Embryonic facial prominence (tissue), 1 donor: ENCODE data around the gene WDR33.
"Not testable (repeated sequence)": the region's sequence is repeated elsewhere in the genome, so short reads cannot be mapped to it uniquely, and the experiment has no call there.

Experiments used
- DNase-seq: peaks from one replicate; pipeline ENCODE4 v3.0.0-alpha.2; 2016; ENCODE audit errors: extremely low spot score

The WDR33 gene

DNA sequence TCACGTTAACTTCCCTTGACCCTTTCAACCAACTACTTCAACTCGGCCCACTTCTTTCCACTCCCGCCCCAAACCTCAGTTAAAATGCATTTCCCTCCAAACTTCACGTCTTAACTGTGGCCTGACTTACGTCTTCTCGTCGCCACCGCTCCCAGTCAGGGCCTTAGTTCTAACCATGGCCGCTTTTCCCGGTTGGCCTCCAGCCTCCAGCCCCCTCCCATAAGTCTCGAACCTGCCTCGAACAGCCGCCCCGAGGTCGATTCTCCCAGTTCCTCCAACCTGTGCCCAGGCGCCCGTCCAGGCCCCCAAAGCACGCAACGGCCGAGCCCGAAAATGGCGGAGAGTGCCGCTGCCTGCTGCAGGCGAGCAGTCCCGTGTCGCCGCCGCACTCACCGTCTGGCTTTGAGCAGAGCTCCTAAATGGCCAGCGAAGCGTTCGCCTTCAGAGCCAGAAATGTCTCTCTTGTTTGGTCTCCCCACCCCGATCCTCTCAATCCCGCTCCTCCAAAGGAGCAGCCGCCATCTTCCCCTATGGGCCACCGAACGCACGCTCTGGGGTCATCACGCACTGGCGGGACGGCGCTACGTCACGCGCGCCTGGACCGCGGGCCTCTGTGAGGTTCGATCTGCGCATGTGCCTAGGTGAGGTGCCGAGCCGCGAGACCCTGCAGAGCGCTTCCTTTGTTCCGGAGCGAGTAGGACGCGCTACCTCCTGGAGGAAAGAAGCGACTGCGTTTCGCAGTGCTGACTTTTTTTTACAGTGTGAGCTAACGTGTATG, at the start of gene WDR33:
Gene WDR33, minus strand, starts transcription at position 553 of the 778 bp plus-strand sequence. CDS start 40,190 bp downstream, outside the sequence.
- peak; percentile 85 for DNase-seq

DNA sequence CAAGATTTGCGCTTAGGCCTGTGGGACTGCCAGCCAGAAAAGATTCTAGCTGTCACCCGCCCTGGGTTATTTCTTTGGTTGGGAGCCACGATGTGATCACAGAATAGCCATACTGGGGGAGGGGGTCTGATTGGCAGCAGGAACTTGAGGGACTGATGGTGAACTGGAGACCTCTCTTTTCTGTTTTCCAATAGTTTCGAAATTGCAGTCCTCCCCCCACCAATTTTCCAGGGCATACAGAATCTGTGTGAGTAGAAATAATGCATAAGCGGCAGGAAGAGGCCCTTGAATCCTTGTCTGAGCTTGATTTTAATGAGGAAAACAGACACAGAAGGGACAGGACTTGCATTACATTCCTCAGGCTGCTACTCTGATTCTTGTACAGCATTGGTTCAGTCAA, 49.2 kb upstream of the WDR33 start:
- no peak for DNase-seq

DNA sequence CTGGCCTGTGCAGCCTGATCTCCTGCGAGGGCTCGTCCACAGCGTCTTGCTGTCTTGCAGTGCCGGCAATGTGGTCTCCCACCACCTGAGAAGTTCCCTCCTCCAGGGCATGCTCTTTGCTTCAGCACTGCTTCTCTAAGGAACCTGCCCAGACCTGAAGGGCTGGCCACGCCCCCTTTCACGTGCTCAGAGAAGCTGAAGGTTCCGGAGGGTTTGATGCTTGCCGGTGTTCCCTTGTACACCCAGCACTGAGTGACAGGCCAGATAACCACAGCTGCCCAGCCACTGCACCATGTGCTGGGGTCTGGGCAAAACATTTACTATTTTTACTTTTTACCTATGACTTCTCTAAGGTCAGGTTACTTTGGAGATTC, 48.7 kb upstream of the WDR33 start:
- DNase-seq, result peak; percentile 43

DNA sequence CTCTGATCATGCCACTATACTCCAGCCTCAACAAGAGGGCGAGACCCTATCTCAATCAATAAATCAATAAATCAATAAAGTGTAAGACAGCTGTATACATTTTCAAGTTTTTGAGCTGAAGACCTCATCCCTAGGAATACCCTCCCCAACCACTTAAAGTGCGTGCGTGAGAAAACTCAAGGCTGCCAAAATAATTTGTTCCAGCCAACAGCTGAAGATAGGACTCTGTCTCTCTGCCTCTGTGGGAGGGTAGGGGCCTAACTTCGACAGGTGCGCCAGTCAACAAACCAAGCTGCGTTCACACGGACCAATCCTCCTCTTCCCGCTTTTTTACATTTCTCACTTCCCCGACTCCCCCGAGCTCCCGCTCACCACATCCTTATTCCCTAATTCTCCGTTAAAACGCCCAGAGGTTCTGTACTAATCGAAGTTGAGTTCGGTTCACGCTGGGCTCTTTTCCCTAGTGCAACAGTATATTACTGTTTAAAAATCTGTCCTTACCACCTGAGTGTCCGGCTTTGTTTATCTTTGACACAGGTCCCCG, 46.4 kb upstream of the WDR33 start:
- no peak for DNase-seq

DNA sequence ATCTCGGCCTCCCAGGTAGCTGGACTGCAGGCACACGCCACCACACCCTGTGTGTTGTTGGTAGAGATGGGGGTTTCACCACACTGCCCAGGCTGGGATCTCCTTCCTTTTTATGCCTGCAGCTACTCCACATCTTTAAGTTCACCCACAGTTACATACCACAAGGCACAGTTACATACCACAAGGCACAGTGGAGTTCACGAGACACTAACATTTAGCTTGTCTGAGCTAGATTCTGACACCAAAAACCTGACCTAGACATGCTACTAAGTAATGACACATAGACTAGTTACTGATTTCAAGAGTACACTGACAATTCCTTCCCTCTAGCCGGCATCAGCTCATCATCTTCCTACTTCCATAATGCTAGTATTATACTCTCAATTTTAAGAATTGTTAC, 42.7 kb upstream of the WDR33 start:
- no peak for DNase-seq

DNA sequence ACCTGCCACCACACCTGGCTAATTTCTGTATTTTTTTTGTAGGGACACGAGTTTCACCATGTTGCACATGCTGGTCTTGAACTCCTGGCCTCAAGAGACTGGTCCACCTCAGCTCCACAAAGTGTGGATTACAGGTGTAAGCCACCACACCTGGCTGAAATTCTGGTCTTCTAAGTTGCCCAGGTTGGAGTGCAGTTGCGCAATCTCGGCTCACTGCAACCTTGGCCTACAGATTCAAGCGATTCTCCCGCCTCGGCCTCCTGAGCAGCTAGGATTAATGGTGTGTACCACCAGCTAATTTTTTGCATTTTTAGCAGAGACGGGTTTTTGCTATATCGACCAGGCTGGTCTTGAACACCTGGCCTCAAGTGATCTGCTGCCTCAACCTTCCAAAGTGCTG, 41.4 kb upstream of the WDR33 start:
- DNase-seq, result no peak

DNA sequence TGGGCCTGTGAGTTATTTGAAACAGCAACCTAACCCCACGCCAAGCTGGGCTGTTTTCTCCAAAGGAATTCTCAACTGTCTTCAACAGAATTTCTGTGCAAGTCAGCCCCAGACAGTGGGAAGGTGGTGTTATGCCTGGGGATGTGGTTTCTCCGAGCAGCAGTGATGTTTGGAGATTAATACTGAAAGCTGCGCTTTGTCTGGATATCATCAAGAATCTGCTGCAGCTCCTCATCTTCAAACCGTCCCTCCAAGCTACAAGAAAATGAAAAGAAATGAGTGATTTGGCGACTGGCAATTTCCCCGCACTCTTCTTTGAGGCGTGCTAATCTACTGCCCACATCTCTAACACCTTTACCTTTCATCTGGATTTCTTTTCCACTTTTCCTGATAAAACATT, 37.0 kb upstream of the WDR33 start:
- no peak for DNase-seq

DNA sequence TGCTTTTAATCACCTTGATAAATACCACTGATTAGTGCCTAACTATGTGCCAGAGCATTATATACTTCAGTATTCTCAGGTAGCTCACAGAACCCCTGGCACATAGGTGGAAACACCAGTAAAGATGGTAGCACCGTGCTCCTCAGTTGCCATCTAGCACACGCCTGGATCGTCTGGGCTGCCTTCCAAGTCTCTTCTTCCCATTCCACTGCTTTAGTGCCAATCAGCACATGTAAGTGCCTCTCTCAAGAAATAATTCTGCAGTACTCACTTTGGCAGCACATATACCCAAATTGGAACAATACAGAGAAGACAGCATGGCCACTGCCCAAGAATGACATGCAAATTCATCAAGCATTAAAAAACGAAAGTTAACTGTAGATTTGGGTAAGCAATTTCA, 34.0 kb upstream of the WDR33 start:
- no peak for DNase-seq

DNA sequence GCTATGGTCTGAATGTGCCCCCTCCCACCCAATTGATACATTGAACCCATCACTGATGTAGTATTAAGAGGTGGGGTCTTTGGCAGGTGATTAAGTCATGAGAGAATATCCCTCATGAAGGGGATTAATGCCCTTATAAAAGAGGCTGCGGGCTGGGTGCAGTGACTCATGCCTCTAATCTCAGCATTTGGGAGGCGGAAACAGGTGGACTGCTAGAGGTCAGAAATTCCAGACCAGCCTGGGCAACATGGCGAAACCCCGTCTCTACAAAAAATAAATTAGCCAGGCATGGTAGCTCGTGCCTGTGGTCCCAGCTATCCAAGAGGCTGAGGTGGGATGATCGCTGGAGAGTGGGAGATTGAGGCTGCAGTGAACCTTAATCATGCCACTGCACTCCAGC, 32.7 kb upstream of the WDR33 start:
- DNase-seq, result no peak

DNA sequence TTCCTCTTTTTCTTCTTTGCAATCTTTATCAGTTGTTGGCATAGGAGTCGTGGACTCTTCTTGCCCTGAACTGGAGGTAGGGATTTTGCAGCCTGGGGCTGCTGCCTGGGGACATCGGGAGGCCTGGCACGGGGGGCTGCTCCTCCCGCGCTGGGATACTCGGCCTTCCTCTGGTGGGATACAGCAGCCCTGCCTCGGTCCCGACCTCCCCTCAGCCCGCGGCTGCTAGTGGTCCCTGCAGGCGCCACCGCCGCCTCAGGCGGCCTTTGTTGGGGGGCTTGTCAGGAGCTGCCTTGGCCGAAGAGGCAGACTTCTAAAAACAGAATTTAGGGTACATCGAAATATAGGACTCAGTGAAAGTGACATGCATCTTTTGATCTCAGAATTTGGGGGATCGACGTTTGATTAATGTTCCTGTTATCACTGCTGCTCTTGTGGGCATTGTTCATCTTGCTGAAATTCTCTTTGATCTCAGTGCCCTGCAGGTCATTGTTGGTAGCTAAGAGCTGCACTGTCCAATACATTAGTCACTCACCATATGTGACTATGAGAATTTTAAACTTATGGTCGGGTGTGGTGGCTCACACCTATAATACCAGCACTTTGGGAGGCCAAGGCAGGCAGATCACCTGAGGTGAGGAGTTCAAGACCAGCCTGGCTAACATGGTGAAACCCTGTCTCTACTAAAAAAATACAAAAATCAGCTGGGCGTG, 30.7 kb upstream of the WDR33 start:
- no peak for DNase-seq

DNA sequence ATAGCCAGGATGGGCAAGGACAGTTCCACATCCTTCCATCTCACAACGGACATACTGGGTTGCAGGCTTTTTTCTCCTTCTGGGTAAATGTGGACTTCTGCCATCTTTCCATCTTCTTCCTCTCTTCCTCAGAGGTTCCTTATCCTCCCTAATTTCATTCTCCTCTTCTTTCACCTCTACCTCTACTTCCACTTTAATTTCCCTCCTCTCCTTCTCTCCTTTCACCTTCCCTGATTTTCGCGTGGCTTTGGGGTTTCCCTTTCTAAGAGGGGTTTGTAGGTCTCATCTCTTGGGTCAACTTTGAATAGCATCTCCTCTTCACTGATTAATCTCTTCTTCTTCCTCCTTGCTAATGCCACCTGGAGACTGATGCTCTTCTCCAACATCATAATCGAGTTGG, 29.9 kb upstream of the WDR33 start:
- DNase-seq, result no peak

DNA sequence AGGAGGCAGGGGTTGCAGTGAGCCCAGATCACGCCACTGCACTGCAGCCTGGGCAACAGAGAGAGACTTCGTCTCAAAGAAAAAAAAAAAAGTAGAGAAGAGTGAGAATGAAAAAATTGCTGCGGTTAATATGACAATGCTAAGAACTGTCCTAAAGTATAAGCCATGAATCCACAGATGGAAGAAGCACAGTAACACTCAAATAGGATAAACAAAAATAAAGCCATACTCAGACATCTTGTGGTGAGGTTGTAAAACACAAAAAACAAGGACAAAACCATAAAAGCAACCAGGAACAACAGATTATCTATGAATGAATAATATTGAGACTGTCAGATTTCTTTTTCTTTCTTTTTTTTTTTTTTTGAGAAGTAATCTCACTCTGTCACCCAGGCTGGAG, 24.0 kb upstream of the WDR33 start:
- no peak for DNase-seq

DNA sequence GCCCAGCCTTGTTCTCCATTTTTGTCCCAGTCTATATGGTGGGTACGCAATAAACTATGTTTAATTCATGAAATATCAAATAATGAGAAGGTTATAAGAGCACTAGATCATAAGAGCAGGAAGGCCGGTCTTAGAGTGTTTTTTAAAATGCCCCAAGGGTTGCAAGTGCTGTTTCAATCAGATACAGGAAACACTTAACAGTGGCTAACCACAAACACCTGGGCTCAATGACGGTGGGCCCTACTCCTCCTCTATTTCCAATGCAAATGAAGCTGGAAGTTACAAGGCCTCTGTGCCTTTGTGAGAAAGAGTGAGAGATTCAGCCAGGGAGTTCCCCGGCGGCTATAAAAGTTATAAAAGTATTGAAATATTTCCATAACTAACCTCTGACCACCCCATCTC, 18.9 kb upstream of the WDR33 start:
- peak; percentile 7 for DNase-seq

DNA sequence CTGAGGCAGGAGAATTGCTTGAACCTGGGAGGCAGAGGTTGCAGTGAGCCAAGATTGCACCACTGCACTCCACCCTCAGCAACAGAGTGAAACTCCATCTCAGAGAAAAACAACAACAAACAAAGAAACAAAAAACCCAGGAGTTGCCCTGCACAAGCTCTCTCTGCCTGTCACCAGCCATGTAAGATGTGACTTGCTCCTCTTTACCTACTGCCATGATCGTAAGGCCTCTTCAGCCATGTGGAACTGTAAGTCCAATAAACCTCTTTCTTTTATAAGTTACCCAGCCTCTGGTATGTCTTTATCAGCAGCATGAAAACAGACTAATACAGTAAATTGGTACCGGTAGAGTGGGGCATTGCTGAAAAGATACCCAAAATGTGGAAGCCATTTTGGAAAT, 15.7 kb upstream of the WDR33 start:
- DNase-seq, result not testable (repeated sequence)

DNA sequence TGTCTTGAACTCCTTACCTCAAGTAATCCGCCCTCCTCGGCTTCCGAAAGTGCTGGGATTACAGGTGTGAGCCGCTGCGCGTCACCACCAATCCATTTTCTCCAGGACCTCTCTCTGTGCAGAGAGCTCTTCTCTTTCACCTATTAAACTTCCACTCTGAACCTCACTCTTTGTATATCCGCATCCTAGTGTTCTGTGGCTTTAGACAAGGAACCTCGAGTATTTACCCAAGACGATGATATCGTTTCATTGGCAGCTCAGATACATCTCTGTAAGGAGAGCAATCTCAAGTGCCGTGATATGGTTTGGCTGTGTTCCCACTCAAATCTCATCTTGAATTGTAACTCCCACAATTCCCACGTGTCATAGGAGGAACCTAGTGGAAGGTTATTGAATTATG, 15.1 kb upstream of the WDR33 start:
- no peak for DNase-seq

DNA sequence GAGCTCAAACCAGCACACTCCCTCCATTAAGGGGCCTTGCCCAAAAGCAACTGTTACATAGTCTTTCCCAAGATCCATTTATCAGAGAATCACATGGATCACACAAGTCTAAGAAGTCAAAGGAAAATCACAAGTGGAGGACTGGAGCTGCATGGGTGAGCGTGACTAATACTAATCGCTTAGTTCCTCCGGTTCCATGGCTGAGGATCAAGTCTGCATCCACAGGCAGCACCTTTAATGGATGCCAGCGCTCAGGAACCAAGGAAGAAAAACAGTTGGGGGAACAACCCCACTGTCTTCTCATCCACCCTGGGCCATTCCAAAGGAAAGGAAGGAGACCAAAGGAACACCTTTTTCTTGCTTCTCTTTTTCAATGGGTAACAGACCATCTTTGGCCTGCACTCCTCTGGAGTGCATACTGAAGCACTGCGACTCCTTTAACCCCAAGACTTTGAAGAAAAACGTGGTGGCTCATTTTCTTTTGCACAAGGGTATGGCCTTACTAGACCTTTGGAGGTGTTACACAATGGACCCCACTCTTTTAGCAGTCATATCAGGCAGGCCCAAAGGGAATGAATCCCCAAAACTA, 9.2 kb upstream of the WDR33 start:
- DNase-seq, result no peak

DNA sequence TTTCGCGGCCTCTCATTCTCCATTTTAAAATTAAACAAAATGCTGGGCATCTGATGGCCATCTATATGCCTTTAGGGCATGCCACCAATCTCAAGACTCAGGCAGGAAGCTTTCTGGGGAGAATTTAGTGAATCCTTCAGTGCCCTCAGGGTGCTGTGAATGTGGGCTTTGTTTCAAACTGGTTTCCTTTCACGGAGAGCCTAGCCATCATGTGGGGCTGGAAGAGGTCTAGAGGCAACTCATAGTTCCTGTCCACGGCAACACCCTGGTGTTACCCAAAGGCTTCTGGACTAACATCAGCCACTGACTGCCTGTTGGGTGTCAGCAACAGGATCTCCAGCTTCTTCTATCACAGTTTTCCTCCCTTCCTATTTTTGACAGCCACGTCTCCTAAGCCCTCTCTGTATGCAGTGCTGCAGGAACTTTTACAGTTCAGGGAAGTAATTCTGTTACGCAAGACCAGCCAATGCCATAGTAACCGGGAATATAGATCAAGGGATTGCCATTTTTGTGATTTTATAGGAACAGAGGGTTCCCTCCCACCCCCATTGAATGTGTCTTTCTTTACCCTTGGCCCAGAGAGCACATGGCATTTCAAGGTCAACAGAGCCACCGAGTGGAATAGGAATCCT, 7.9 kb upstream of the WDR33 start:
- no peak for DNase-seq

DNA sequence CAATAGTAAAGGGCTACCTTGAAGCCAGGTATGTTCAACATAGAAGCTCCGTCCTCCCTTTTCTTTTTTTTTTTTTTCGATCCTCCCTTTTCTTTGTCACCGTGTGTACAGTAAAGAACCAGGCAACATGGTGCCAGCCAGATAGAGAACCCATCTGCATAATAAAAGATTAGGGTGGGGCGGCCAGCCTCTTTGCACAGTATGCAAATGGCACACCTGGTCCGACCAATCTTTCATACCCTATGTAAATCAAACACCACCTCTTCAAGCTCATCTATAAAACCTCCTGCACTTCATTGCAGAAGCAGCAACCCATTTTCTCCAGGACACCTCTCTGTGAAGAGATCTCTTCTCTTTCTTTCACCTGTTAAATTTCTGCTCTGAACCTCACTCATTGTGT, 7.3 kb upstream of the WDR33 start:
- DNase-seq, result no peak

DNA sequence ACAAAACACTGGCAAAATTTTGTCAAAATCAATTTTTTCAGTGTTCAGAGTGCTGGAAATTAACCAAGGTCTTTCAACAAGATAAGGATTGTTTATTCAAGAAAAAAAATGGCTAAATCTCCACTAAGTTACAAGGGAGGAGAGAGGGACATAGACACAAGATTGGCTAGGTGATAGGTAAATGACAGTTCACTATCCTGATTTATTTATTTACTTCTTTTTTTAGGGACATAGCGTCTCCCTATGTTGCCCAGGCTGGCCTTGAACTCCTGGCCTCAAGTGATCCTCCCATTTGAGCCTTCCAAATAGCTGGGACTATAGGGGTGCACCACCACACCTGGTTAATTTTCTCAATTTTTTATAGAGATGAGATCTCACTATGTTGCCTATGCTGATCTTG, 3.7 kb upstream of the WDR33 start:
- no peak for DNase-seq

DNA sequence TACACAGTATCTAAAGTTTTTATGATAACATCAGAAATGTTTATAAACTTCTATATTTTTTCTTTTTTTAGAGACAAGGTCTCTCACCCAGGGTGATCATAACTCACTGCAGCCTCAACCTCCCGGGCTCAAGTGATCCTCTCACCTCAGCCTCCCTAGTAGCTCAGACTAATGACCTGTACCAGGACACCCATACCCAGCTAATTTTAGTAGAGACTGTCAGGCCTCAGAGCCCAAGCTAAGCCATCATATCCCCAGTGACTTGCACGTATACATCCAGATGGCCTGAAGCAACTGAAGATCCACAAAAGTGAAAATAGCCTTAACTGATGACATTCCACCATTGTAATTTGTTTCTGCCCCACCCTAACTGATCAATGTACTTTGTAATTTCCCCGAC, 1.5 kb upstream of the WDR33 start:
- not testable (repeated sequence) for DNase-seq

DNA sequence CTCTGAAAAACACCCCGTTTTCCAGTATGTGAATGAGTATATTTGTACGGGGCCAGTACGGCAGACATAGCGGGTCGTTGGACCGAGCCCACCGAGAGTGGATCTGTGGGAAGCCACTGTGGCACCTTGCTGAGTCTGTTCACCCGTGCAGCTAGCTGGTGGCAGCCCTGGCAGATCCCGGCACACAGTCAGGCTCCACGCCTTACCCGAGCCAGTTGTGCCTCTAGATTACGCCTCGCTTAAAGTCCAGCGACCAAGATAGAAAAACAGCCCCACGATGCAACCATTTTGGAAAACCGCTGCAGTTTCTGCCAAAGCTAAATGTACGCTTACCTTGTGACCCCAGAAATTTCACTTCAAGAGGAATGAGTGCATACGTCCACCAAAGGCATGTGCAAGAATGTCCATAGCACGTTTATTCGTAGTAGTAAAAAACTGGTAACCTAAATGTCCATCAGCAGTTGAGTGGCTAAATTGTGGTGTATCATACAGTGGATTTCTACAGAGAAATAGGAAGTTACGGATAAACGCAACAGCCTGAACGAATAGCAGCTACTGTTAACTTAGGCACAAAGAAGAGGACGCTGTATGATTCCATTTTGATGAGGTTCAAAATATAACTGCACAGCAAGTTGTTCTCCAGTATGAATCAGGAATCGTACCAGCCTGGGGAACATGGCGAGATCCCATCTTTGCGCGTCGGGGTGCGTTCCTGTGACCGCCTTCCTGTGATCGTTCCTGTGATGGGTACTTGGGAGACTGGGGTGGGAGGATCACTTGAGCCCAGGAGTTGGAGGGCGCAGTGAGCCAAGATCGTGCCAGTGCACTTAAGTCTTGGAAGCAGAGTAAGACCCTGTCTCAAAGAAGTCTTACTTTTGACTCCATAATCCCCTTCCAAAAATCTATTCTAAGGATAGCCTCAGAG, 688 bp upstream of the WDR33 start:
- DNase-seq, result no peak
